ENCODE results near the gene E2F8.

- TF ChIP-seq SMC3 (IDR thresholded peaks at IDR 0.05) (no peak), MYC (IDR thresholded peaks at IDR 0.05; ENCODE audit: borderline replicate concordance, low read length) (no peak), CTCF (IDR thresholded peaks at IDR 0.05) (no peak), REST (IDR thresholded peaks at IDR 0.05) (no peak), NR3C1 (IDR thresholded peaks at IDR 0.05) (no peak)
Measured at GRCh38 chr11:19243143-19243542, 2.4 kb upstream of the E2F8 start.
